GM18868 (cell line): ENCODE results near the gene ANLN.

Experiments
- ATAC-seq: cut with Tn5 transposase; IDR thresholded peaks from one replicate; pipeline ENCODE4 v1.9.1; 2021; ENCODE audit warnings: mild to moderate bottlenecking, moderate library complexity; ENCODE audit not compliant: unreplicated experiment

ANLN gene

DNA sequence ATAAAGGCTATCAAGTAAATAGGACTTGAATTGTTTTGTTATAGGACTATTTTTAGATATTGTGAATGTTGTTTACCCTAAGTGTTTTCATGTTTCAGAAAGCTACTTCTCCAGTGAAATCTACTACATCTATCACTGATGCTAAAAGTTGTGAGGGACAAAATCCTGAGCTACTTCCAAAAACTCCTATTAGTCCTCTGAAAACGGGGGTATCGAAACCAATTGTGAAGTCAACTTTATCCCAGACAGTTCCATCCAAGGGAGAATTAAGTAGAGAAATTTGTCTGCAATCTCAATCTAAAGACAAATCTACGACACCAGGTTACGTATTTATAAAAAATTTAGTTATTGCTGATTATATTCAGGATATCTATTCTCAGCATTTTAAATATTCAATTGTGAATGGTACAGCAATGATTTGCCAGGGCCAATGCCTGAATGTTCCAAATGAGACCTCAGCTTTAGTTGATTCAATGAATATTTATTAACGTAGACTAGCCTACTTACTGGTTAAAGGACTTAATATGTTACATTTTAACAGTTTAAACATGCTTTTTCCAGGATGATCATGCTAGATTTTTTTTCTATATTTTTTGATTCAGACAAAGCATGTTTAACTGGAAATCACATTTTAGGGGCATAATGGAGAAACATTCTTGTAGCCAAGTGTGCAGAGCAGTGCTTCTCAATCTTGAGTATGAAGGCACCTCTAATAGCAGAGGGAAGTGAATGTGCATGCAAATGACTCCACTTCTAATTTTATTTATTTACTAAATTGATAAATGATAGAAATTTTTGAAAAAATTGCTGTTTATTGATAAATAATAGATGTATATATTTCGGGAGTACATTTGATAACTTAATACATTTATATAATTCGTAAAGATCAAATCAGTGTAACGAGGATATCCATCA lies 18.2 kb downstream of the ANLN start:
- no peak for ATAC-seq

- ATAC-seq, result no peak
Observed at GRCh38 chr7:36408589-36408988, 18.9 kb downstream of the ANLN start.

DNA sequence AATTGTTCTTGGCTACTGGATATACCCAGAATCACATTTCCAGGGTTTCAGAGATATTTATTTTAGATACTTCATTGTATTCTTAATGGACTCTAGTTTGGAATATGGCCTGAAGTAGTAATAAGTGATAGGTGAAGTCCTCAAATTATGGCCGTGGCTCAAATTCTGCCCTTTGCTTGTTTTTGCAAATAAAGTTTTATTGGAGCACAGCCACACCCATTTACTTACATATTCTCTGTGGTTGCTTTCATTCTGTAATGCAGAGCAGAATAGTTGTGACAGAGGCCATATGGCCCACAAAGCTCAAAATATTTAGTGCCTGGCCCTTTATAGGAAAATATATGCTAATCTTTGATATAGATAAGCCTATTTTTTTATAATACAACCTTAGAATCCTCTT lies 19.5 kb downstream of the ANLN start:
- ATAC-seq, result no peak

DNA sequence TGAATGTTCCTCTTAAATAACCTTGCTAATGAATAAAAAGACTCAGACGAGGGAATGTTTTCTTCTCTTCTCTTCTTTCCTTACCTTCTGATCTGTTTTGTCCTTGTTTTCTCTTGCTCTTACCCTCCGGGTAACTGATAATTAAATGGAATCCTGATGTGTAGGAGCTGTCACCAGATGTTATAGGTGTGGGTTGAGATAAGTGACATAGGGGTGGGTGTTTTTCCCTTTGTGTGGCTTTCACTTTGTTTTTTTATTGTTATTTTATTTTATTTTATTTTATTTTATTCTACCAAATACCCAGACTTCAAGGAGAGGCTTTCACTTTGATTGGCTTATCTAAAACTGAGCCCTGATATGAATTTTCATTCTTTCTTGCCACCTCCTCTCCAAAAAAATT lies 25.5 kb downstream of the ANLN start:
- ATAC-seq, result no peak

DNA sequence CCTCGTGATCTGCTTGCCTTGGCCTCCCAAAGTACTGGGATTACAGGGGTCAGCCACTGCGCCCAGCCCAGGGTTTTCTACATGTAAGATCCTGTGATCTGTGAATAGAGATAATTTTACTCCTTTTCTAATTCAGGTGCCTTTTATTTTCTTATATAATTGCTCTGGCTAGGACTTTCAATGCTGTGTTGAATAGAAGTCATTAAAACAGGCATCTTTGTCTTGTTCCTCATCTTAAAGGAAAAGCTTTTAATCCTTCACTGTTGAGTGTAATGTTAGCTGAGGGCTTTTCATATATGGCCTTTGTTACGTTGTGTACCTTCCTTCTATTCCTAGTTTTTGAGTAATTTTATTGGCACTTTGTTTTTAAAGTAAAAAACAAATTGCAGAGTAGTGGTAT lies 26.6 kb downstream of the ANLN start:
- no peak for ATAC-seq

DNA sequence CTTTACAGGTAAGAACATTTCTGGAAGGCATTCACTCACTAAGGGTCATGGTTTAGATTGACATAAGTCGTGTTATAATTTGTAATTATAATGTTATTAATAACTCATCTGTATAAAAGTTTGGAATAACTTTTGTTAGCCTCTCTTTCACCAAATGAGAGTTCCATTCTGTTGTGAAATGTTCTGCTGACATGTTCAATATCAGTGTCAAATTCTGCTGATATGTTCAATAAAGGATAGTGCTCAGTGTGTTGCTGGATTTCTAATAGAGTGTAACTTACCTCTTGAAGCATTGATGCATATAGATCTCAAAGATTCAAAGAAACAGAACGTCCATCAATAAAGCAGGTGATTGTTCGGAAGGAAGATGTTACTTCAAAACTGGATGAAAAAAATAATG lies 30.6 kb downstream of the ANLN start:
- no peak for ATAC-seq

DNA sequence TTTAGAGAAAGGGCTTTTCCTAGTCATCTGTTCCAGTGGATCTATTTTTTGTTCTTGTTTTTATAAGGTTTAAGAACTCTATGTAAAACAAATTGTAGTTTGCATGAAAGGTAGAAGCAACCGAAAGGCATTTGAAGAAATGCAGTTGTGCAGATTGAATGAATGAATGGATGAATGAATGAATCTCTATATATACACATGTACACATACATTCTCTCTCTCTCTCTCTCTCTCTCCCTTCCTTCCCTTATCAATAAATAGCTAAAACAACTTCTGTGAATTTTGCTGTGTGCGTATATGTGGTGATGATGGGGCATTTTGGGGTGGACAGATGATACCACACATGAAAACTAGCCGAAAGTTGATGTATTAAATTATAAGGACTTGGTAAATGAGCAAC lies 32.4 kb downstream of the ANLN start:
- no peak for ATAC-seq

- ATAC-seq, result no peak
Observed at GRCh38 chr7:36423633-36424032, 34.0 kb downstream of the ANLN start.

GRCh38 chr7:36430186-36430585 lies 40.5 kb downstream of the ANLN start:
- ATAC-seq, result no peak

DNA sequence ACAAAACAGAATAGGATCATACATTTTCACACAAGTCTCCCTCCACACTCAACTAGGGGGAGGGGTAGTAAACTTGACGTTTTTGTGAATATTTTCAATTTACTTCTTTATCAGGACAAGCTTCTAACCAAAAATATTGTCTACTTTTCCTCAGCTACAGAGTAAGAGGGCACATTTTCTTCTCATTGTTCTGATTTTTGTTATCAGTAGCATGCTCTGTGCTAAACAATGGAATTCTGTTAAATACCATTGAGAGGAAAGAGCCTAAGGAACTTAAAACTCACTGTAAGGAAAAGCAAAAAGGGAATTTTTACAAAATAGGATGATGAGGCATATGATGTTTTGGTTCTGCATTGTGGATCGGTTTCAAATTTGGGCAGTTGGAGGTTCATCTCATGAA lies 41.2 kb downstream of the ANLN start:
- ATAC-seq, result no peak

DNA sequence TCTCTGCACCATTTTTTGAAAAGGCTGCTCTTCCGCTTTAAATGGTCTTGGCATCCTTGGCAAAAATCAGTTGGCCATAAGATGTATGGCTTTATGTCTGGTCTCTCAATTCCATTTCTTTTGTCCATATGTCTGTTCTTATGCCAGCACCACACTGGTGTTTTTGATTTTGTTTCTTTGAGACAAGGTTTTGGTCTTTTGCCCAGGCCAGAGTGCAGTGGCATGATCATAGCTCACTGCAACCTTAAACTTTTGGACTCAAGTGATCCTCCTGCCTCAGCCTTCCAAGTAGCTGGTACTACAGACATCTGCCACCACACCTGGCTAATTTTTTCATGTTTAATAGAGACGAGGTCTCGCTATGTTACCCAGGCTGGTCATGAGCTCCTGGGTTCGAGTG lies 48.5 kb downstream of the ANLN start:
- no peak for ATAC-seq

DNA sequence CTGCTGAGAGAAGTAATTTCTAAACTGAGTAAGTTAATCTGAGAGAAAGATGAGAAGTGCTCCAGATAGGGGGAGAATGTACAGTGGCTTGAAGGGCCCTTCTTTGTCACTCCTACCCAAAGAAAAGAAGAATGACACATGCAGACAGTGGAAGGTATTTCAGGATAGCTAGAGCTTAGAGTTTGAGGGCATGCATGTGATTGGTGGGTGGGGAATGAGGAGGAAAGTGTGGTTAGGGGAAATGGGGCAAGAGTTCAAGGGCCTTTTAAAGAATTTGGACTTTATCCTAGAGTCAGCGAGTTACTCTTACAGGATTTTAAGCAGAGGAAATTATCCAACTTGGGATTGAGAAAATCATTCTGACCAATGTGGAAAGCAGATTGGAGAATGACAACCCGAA lies 50.0 kb downstream of the ANLN start:
- no peak for ATAC-seq

DNA sequence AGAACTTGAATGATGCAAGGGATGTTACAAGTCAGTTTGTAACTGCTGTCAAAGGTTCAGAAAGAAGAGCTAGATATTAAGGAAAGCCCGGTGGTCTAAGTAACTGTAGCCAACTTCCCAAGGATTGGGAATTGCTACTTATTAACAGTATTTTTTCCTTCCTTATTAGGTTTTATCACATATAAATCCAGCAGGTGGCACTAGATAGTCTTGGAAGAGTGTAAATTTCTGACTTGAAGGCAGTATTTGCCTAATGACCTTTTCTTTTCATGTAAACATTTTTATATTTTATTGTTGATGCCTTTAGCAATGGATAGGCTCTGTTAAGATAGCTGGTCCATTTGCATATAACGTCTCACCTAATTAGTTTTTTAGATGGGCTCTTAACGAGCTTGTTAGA lies 51.2 kb downstream of the ANLN start:
- ATAC-seq, result no peak

- ATAC-seq, result no peak
Observed at GRCh38 chr7:36441344-36442022, 51.8 kb downstream of the ANLN start.

- ATAC-seq, result no peak
Observed at GRCh38 chr7:36448781-36449379, 59.2 kb downstream of the ANLN start.

DNA sequence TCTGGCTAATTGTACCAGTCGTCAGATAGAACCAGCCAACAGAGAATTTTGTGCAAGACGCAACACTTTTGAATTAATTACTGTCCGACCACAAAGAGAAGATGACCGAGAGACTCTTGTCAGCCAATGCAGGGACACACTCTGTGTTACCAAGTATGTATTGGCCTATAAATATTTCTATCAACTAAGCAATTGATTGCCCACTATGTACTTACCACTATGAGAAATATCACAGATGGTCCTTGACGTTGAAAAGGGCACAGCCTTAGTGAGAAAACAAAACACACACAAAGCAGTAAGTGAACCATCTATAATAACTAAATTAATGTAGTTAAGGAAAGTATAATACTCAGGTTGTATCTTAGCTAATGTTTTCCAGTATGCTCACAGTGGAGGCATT lies 60.0 kb downstream of the ANLN start:
- no peak for ATAC-seq

DNA sequence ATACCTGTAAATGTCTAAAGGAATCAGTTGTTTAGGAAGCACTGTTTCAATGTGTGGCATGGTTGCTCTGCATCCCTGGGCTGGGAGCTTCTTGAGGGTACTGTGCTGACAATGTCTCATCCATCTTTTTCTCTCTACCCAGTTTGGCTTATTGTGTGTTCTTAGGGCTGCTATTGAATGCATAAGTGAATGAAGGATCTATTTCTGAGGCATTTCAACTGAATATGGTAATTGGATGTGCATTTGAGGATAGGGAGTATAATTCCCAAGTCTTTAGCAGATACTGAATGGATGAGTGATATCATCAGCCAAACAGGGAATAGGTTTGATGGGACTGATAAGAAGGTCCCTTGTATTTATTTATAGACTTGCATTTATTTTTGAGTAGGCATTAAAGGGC lies 64.1 kb downstream of the ANLN start:
- ATAC-seq, result no peak

GRCh38 chr7:36455646-36456045 lies 66.0 kb downstream of the ANLN start:
- no peak for ATAC-seq

DNA sequence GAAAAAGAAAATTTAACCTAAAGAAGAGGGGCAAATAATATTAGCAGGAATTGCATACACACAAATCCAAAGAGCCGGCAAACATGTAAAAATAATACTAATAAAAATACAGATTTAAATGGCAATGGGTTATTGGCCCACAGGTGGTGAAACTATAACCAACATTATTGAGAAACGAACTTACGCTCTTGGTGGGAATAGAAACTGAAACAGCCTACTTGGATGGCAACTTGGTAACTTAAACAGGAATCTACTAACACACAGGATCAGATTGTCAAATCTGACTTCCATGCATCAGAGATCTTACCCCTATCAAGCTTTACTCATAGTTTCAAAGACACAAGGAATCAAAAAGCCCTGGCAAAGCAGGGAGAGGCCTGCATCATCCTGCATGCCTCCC lies 66.5 kb downstream of the ANLN start:
- ATAC-seq, result no peak

DNA sequence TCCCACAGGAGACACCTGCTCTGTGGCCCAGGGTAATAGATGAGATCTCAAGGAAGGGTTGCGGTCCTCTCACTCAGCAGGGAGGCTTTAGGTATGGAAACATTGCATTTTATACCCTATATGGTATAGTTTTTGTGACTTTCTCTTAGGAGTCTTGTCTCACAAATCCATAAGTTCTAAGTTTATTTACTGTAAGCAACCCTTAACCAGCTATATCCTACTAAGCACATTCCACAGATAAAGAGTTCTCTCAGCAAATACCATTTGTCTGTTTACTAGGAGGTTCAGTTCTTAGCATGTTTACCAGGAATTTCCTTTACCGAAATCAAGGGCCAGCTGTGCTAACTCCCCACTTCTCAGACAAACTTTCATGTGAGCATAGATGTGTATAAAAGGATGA lies 66.9 kb downstream of the ANLN start:
- ATAC-seq, result no peak

DNA sequence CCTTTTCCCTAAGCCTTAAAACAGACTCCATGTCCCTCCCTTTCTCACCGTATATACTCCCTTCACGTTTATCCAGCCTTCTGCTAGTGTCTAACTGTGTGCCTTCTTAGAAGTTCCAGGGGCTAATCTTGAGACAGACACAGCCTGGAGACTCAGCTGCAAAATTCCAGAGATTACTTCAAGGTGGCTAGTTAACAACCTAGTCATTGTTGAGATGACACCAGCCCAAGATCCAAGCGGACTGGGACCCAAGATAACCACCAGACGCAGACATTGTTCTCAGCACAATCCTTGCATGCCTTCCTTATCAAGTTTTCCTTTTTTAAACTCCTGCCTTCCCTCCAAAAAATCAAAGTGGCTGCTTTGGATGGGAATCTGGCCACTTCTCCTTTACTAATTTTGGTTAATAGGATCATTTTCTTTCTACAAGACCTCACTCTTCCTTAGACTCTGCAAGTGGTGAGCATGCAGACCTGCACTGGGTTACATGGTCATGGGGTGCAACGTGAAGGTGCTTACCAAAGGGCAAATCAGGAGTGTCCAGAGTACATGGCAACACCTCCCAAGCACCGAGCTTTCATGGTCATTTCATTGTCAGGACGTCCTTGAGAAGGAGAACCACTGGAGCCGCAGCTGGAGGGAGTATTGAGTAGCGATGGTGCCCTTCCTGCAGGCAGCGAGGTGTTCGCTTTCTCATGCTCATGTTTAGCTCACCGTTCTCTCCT lies 69.7 kb downstream of the ANLN start:
- no peak for ATAC-seq
